G401 (cell line): ENCODE measurements around the gene PHKG1. TPM values are rescaled to one million over a fixed set of nuclear protein-coding genes. Genes with fewer than 3 reads are reported as not detected.
"Not testable (repeated sequence)": the region's sequence is repeated elsewhere in the genome, so short reads cannot be mapped to it uniquely, and the experiment has no call there.

Experiments
- DNase-seq: peaks from one replicate; pipeline ENCODE4 v3.0.0-alpha.2; 2015; ENCODE audit warnings: low spot score
- in situ Hi-C: cut with HindIII; loops from 2 replicates; pipeline ENCODE4 v1.10.0; 2016; ENCODE audit warnings: low sequenced_read_pairs, mixed read lengths
- total RNA-seq: library from RNA; depleted of rRNA; stranded (reverse); fragments of >200 nt; shearing (Covaris generic); gene quantifications from 2 replicates; pipeline ENCODE4 v1.2.3, GENCODE V29; 2014; rRNA removed

The PHKG1 gene
- total RNA-seq, 1 experiment from 2014 or later: not detected

- in situ Hi-C loops: no loop called here
- no peak for DNase-seq
Measured at GRCh38 chr7:56048245-56048644, 44.5 kb downstream of the PHKG1 start.

DNA sequence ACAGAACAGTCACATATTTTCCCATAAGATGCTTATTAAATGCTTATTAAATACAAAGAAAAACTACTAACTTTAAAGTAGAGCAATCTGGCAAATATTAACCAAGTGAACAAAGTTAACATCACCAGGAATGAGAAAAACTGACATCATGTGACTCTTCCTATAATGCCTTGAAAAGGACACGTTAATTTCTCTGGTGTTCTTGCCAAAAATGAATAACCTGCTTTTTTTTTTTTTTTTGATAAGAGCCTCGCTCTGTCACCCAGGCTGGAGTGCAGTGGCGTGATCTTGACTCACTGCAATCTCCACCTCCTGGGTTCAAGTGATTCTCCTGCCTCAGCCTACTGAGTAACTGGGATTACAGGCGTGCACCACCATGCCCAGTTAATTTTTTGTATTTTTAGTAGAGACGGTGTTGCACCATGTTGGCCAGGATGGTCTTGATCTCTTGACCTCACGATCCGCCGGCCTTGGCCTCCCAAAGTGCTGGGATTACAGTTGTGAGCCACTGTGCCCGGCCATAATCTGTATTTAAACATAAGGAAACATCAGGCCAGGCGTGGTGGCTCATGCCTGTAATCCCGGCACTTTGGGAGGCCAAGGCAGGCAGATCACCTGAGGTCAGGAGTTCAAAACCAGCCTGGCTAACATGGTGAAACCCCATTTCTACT lies 45.2 kb downstream of the PHKG1 start:
- DNase-seq, in situ Hi-C loops: not testable (repeated sequence)

- in situ Hi-C loops: no loop called here
- no peak for DNase-seq
Measured at GRCh38 chr7:56046721-56047445, 45.9 kb downstream of the PHKG1 start.

DNA sequence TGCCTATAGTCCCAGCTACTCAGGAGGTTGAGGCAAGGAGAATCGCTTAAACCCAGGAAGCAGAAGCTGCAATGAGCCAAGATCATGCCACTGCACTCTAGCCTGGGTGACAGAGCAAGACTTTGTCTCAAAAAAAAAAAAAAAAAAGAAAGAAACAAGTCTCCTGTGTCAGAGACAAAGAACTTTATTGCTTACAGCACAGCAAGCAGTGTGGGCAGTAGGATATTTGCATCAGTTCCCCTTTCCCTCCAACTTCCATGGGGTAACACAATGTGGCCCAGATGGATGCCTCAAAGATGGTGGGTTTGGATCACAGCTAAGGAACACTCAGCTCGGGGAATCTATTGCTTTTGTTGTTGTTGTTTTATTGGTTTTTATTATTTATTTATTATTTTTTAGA lies 47.0 kb downstream of the PHKG1 start:
- DNase-seq, in situ Hi-C loops: not testable (repeated sequence)

DNA sequence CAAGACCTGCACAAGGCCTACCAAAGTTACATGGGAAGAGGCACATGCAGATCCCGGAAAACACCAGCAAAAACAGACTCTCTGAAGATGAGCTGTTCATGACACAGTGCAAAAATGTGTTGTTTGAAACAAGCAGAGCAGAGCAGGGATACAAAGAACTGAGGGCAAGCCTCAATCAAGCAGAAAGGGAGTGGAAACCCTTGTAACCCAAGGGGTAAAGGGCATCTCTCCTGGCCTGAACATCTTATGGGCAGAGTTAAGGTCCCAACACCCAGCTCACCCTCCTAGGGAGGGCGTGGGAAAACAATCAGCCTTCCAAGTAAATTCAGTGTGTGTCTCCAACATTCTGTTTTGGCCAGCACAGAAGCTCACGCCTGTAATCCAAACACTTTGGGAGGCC lies 52.0 kb downstream of the PHKG1 start:
- DNase-seq: no peak
- in situ Hi-C loops: no loop called here

GRCh38 chr7:56033671-56034432 lies 58.9 kb downstream of the PHKG1 start:
- peak; percentile 80 for DNase-seq
- in situ Hi-C loops: no loop called here

- in situ Hi-C loops, DNase-seq: not testable (repeated sequence)
Measured at GRCh38 chr7:56032578-56032977, 60.2 kb downstream of the PHKG1 start.

GRCh38 chr7:56031556-56031955 lies 61.2 kb downstream of the PHKG1 start:
- DNase-seq, in situ Hi-C loops: not testable (repeated sequence)

- no peak for DNase-seq
- in situ Hi-C loops: no loop called here
Measured at GRCh38 chr7:56030340-56030739, 62.4 kb downstream of the PHKG1 start.

Other genes starting within 250 kb of the PHKG1 start
- not detected in 2 replicates for gene SEPTIN14, start 230.2 kb downstream of the PHKG1 start, total RNA-seq
- gene ZNF713, start 205.5 kb downstream of the PHKG1 start, total RNA-seq: 3.7 and 3.9 TPM in 2 replicates
- gene MRPS17, start 141.1 kb downstream of the PHKG1 start, total RNA-seq: 32.1 and 39.7 TPM in 2 replicates
- gene NIPSNAP2, start 128.4 kb downstream of the PHKG1 start, total RNA-seq: 36.2 and 79.2 TPM in 2 replicates
- 69.1 and 70.9 TPM in 2 replicates for gene PSPH, start 41.5 kb downstream of the PHKG1 start, total RNA-seq
- 412 and 507 TPM in 2 replicates for gene CCT6A, start 41.2 kb downstream of the PHKG1 start, total RNA-seq
- gene SUMF2, start 28.7 kb downstream of the PHKG1 start, total RNA-seq: 145 and 152 TPM in 2 replicates
- 654 and 762 TPM in 2 replicates for gene CHCHD2, start 13.5 kb upstream of the PHKG1 start, total RNA-seq
- not detected in 2 replicates for gene NUPR2, start 23.5 kb upstream of the PHKG1 start, total RNA-seq